ENCODE results near the gene LMX1A.

LMX1A gene

DNA sequence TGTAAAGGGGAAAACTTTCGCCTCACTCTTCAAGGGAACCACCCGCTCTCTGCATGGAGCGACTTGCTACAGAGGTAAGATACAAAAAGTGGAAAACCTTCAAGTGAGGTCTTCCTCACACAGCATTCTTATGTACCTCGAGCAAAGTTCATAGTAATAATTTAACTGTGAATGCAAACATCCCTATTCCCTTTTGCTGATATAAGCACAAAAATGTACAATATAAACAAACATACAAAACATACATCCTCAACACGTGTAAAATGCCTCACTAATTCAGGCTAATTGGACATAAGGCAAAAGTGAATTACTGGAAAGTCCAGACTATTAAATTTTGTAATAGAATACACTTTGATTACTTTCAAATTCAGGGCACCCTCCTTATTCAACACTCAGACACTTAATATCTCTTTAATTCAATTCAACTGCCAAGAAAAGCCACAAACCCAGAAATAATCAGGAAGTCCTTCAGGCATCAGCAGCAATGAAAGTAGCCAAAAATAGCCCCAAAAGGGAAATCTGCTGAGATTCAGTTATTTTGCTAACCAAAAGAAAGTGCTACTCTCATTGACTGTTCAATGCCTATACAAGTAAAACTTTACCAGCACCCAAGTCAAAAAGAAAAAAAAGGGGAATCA is 15.2 kb upstream of the LMX1A start:
- no peak overlapping the region for H2BK12ac ChIP-seq (ENCODE audit: low read length)
- H3K79me2 ChIP-seq (ENCODE audit: control insufficient read depth, insufficient read depth, low read length, poor library complexity) = peaks cover 3% of the 10 kb centered on the region
- no peak overlapping the region for H4K12ac ChIP-seq (ENCODE audit: low read depth, low read length)
- no peak overlapping the region for H2AK5ac ChIP-seq (ENCODE audit: low read length)
- no CpG with 5 or more reads among the region's 5 CpGs for WGBS (ENCODE audit: extremely low coverage, insufficient coverage, insufficient read length)
- H3K79me1 ChIP-seq (ENCODE audit: low read length) = peaks cover 5% of the 10 kb centered on the region
- H2BK5ac ChIP-seq (ENCODE audit: low read depth, low read length, poor library complexity) = no peak overlapping the region
- H3K4me2 ChIP-seq (ENCODE audit: low read length) = no peak overlapping the region
- no peak overlapping the region for H3K18ac ChIP-seq (ENCODE audit: low read length)
- no peak overlapping the region for H3K14ac ChIP-seq (ENCODE audit: low read length)
- no peak overlapping the region for H4K91ac ChIP-seq (ENCODE audit: low read depth, low read length)
- H3K4me3 ChIP-seq (ENCODE audit: low read depth, low read length) = no peak overlapping the region
- H3K4me1 ChIP-seq (ENCODE audit: control insufficient read depth in 1 of 2, insufficient read depth in 2 of 2, low read length in 2 of 2) = peaks cover 5 to 6% of the 10 kb centered on the region in 2 experiments
- H3K27ac ChIP-seq (ENCODE audit: low read depth, low read length) = no peak overlapping the region
- H4K8ac ChIP-seq (ENCODE audit: low read depth, low read length) = no peak overlapping the region
- no peak overlapping the region for H3K9ac ChIP-seq (ENCODE audit: low read length)
- H3K4ac ChIP-seq (ENCODE audit: low read depth, low read length) = no peak overlapping the region
- H3K23ac ChIP-seq (ENCODE audit: low read length) = no peak overlapping the region
- H3K36me3 ChIP-seq (ENCODE audit: control insufficient read depth in 1 of 2, insufficient read depth in 2 of 2, low read length in 2 of 2) = no peaks in the 10 kb centered on the region
- DNase-seq = no peak
- no peak overlapping the region for H2BK120ac ChIP-seq (ENCODE audit: insufficient read depth, low read length, poor library complexity)
- H2AFZ ChIP-seq (ENCODE audit: insufficient read depth, low read length, poor library complexity) = no peak overlapping the region
- H3K27me3 ChIP-seq (ENCODE audit: insufficient read depth, low read length) = no peaks in the 10 kb centered on the region
- no peaks in the 10 kb centered on the region for H3K9me3 ChIP-seq (ENCODE audit: insufficient read depth, low read depth, low read length)

GRCh38 chr1:165369255-165369848 is 12.8 kb upstream of the LMX1A start:
- H3K18ac ChIP-seq (ENCODE audit: low read length) = no peak overlapping the region

DNA sequence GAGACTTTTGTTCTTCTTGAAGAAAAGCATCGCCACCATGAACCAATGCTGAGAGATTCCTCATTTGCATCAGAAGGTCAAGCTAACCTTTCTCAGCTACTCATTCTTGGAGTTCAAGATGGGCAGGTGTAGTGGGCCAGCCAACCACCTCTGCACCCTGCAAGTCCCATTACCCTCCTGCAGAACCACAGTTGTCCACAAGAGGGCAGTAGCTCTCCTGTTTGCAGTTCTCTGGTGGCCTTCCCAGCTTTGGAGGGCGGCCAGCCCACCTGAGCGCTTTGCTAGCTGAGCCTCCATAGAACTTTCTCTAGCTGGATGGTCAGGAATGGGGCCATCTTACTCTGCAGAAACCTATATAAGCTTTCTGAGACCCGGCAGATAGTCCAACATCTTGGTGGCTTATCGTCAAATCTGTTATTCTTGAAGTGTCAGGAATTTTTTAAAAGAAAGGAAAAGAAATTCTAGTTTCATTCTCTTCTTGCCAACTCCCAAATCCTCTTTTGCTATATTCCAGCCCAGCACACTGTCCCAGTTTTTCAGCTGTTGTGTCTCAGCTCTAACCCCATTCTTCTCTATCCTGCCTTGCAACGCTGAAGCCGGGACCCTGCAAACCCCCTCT is 11.0 kb upstream of the LMX1A start:
- Histone ChIP-seq H3K4me1 (ENCODE audit: control insufficient read depth in 1 of 2, insufficient read depth in 2 of 2, low read length in 2 of 2) (no peaks in the 10 kb centered on the region), H4K12ac (ENCODE audit: low read depth, low read length) (no peak overlapping the region), H3K14ac (ENCODE audit: low read length) (no peak overlapping the region), H2BK12ac (ENCODE audit: low read length) (no peak overlapping the region), H3K9ac (ENCODE audit: low read length) (no peak overlapping the region), H2AFZ (ENCODE audit: insufficient read depth, low read length, poor library complexity) (no peak overlapping the region), H4K8ac (ENCODE audit: low read depth, low read length) (no peak overlapping the region), H3K4me2 (ENCODE audit: low read length) (no peak overlapping the region), H3K9me3 (ENCODE audit: insufficient read depth, low read depth, low read length) (no peaks in the 10 kb centered on the region), H2AK5ac (ENCODE audit: low read length) (no peak overlapping the region), H2BK5ac (ENCODE audit: low read depth, low read length, poor library complexity) (no peak overlapping the region), H4K91ac (ENCODE audit: low read depth, low read length) (no peak overlapping the region), H3K79me2 (ENCODE audit: control insufficient read depth, insufficient read depth, low read length, poor library complexity) (no peaks in the 10 kb centered on the region), H3K4me3 (ENCODE audit: low read depth, low read length) (no peak overlapping the region), H3K79me1 (ENCODE audit: low read length) (no peaks in the 10 kb centered on the region), H3K27ac (ENCODE audit: low read depth, low read length) (no peak overlapping the region), H3K23ac (ENCODE audit: low read length) (no peak overlapping the region), H3K36me3 (ENCODE audit: control insufficient read depth in 1 of 2, insufficient read depth in 2 of 2, low read length in 2 of 2) (no peaks in the 10 kb centered on the region), H2BK120ac (ENCODE audit: insufficient read depth, low read length, poor library complexity) (no peak overlapping the region), H3K18ac (ENCODE audit: low read length) (no peak overlapping the region), H3K27me3 (ENCODE audit: insufficient read depth, low read length) (no peaks in the 10 kb centered on the region), H3K4ac (ENCODE audit: low read depth, low read length) (no peak overlapping the region)
- DNase-seq = peak; percentile 60 to 90
- no CpG with 5 or more reads among the region's 7 CpGs for WGBS (ENCODE audit: extremely low coverage, insufficient coverage, insufficient read length)

More at GRCh38 chr1:165369255-165369848, 12.8 kb upstream of the LMX1A start:
- DNase-seq = peak in 1 of 2 donors; percentile 66
- H3K79me1 ChIP-seq (ENCODE audit: low read length) = no peaks in the 10 kb centered on the region
- no peak overlapping the region for H2BK5ac ChIP-seq (ENCODE audit: low read depth, low read length, poor library complexity)
- no peaks in the 10 kb centered on the region for H3K79me2 ChIP-seq (ENCODE audit: control insufficient read depth, insufficient read depth, low read length, poor library complexity)
- H3K9ac ChIP-seq (ENCODE audit: low read length) = no peak overlapping the region
- H3K23ac ChIP-seq (ENCODE audit: low read length) = no peak overlapping the region
- no peak overlapping the region for H3K14ac ChIP-seq (ENCODE audit: low read length)
- no peaks in the 10 kb centered on the region for H3K4me1 ChIP-seq (ENCODE audit: control insufficient read depth in 1 of 2, insufficient read depth in 2 of 2, low read length in 2 of 2)
- no peaks in the 10 kb centered on the region for H3K9me3 ChIP-seq (ENCODE audit: insufficient read depth, low read depth, low read length)
- H3K4me3 ChIP-seq (ENCODE audit: low read depth, low read length) = no peak overlapping the region
- no peak overlapping the region for H2BK120ac ChIP-seq (ENCODE audit: insufficient read depth, low read length, poor library complexity)
- H2BK12ac ChIP-seq (ENCODE audit: low read length) = no peak overlapping the region
- H3K36me3 ChIP-seq (ENCODE audit: control insufficient read depth in 1 of 2, insufficient read depth in 2 of 2, low read length in 2 of 2) = no peaks in the 10 kb centered on the region
- no peak overlapping the region for H3K27ac ChIP-seq (ENCODE audit: low read depth, low read length)
- no peaks in the 10 kb centered on the region for H3K27me3 ChIP-seq (ENCODE audit: insufficient read depth, low read length)
- H2AFZ ChIP-seq (ENCODE audit: insufficient read depth, low read length, poor library complexity) = no peak overlapping the region
- no peak overlapping the region for H3K4me2 ChIP-seq (ENCODE audit: low read length)
- no peak overlapping the region for H3K4ac ChIP-seq (ENCODE audit: low read depth, low read length)
- H4K91ac ChIP-seq (ENCODE audit: low read depth, low read length) = no peak overlapping the region
- H2AK5ac ChIP-seq (ENCODE audit: low read length) = no peak overlapping the region
- no peak overlapping the region for H4K12ac ChIP-seq (ENCODE audit: low read depth, low read length)
- no CpG with 5 or more reads among the region's 9 CpGs for WGBS (ENCODE audit: extremely low coverage, insufficient coverage, insufficient read length)
- H4K8ac ChIP-seq (ENCODE audit: low read depth, low read length) = no peak overlapping the region

DNA sequence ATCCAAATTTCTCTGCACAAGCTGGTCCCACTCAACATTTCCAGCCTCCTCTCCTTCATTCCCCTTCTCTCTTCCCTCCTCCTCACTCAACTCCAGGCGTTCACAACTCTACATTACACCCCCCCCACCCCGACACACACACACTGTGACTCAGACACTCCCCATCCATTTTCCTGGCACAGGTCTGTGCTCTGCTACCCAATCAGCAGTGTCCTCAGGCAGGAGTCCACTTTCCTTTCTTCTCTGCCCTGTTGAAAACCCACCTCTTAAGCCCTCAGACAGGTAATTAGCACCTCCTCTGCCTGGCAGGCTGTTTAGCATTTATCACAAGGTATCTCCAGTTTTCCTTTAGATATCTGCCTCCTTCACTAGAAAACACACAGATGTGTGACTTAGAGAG is 8.8 kb upstream of the LMX1A start:
- no peak overlapping the region for H3K23ac ChIP-seq (ENCODE audit: low read length)
- no peak overlapping the region for H4K8ac ChIP-seq (ENCODE audit: low read depth, low read length)
- 100% methylated on average over 2 of the region's 2 CpGs for WGBS (ENCODE audit: extremely low coverage, insufficient coverage, insufficient read length)
- no peaks in the 10 kb centered on the region for H3K9me3 ChIP-seq (ENCODE audit: insufficient read depth, low read depth, low read length)
- H2BK5ac ChIP-seq (ENCODE audit: low read depth, low read length, poor library complexity) = no peak overlapping the region
- H3K4ac ChIP-seq (ENCODE audit: low read depth, low read length) = no peak overlapping the region
- H4K12ac ChIP-seq (ENCODE audit: low read depth, low read length) = no peak overlapping the region
- H2AFZ ChIP-seq (ENCODE audit: insufficient read depth, low read length, poor library complexity) = no peak overlapping the region
- no peaks in the 10 kb centered on the region for H3K4me1 ChIP-seq (ENCODE audit: control insufficient read depth in 1 of 2, insufficient read depth in 2 of 2, low read length in 2 of 2)
- H4K91ac ChIP-seq (ENCODE audit: low read depth, low read length) = no peak overlapping the region
- H3K14ac ChIP-seq (ENCODE audit: low read length) = no peak overlapping the region
- no peak overlapping the region for H2BK120ac ChIP-seq (ENCODE audit: insufficient read depth, low read length, poor library complexity)
- DNase-seq = no peak
- H3K79me2 ChIP-seq (ENCODE audit: control insufficient read depth, insufficient read depth, low read length, poor library complexity) = no peaks in the 10 kb centered on the region
- no peaks in the 10 kb centered on the region for H3K36me3 ChIP-seq (ENCODE audit: control insufficient read depth in 1 of 2, insufficient read depth in 2 of 2, low read length in 2 of 2)
- H3K79me1 ChIP-seq (ENCODE audit: low read length) = no peaks in the 10 kb centered on the region
- H3K27me3 ChIP-seq (ENCODE audit: insufficient read depth, low read length) = no peaks in the 10 kb centered on the region
- no peak overlapping the region for H3K18ac ChIP-seq (ENCODE audit: low read length)
- H3K4me2 ChIP-seq (ENCODE audit: low read length) = no peak overlapping the region
- H2AK5ac ChIP-seq (ENCODE audit: low read length) = no peak overlapping the region
- no peak overlapping the region for H2BK12ac ChIP-seq (ENCODE audit: low read length)
- H3K27ac ChIP-seq (ENCODE audit: low read depth, low read length) = no peak overlapping the region
- H3K4me3 ChIP-seq (ENCODE audit: low read depth, low read length) = no peak overlapping the region
- no peak overlapping the region for H3K9ac ChIP-seq (ENCODE audit: low read length)

All from trophoblast cell (in vitro differentiated cells and primary cell).